ENCODE measurements around the gene ABLIM2. TPM values are rescaled to one million over a fixed set of nuclear protein-coding genes. Genes with fewer than 3 reads are reported as not detected.
A peak's percentile ranks its signal among the peaks of the same experiment; 100 is the strongest.

ABLIM2 gene
- total and polyA plus RNA-seq, 10 of the 15 experiments (the other 5 are each of a cell fraction or from before 2014, with no cell fraction given): 0.03 to 0.15 (median 0.05) TPM; not detected in 7

DNA sequence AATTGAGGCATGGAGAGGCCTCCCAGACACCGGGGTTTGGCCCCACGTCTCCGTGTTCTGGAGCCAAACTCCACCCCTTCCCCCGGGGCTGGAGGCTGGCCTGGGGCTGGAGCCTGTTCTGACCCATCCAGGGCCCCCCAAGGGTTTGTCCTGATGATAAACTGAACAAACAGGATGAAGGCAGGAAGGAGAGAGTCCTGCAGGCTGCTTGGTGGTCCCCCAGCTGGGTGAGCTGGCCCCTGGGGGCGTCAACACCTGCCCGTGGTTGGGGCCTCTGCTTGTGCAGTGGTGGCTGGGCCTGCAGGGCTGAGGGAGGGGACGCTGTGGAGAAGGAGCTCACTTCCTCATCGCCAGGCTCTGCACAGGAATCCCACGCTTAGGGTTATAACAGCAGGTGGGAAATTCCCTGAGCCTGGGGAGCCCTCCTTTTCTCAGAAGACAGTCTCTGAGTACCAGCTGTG, 42.7 kb upstream of the ABLIM2 start (continued):
- TF ChIP-seq, protein P1, sequence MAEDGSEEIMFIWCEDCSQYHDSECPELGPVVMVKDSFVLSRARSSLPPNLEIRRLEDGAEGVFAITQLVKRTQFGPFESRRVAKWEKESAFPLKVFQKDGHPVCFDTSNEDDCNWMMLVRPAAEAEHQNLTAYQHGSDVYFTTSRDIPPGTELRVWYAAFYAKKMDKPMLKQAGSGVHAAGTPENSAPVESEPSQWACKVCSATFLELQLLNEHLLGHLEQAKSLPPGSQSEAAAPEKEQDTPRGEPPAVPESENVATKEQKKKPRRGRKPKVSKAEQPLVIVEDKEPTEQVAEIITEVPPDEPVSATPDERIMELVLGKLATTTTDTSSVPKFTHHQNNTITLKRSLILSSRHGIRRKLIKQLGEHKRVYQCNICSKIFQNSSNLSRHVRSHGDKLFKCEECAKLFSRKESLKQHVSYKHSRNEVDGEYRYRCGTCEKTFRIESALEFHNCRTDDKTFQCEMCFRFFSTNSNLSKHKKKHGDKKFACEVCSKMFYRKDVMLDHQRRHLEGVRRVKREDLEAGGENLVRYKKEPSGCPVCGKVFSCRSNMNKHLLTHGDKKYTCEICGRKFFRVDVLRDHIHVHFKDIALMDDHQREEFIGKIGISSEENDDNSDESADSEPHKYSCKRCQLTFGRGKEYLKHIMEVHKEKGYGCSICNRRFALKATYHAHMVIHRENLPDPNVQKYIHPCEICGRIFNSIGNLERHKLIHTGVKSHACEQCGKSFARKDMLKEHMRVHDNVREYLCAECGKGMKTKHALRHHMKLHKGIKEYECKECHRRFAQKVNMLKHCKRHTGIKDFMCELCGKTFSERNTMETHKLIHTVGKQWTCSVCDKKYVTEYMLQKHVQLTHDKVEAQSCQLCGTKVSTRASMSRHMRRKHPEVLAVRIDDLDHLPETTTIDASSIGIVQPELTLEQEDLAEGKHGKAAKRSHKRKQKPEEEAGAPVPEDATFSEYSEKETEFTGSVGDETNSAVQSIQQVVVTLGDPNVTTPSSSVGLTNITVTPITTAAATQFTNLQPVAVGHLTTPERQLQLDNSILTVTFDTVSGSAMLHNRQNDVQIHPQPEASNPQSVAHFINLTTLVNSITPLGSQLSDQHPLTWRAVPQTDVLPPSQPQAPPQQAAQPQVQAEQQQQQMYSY (CRISPR knock-in tag; IDR thresholded peaks at IDR 0.05): no peak
- TF ChIP-seq SMAD1 (IDR thresholded peaks at IDR 0.05; ENCODE audit: low read depth, partially characterized antibody) (no peak), NBN (IDR thresholded peaks at IDR 0.05) (peak; percentile 70), ZNF274 (IDR thresholded peaks at IDR 0.05; ENCODE audit: insufficient read depth, insufficient read length) (no peak), HDGF (IDR thresholded peaks at IDR 0.05) (no peak; the same call in 1 of the 2 replicates), RAD21 (IDR thresholded peaks at IDR 0.05; ENCODE audit: insufficient read depth, low read depth, low read length) (no peak), CEBPB (IDR thresholded peaks at IDR 0.05; ENCODE audit: borderline replicate concordance in 1 of 2, low read depth in 2 of 2, low read length in 2 of 2) (no peak), SUZ12 (IDR thresholded peaks at IDR 0.05; ENCODE audit: unreplicated experiment) (no peak), CREB1 (IDR thresholded peaks at IDR 0.05; ENCODE audit: low read depth) (no peak), RELB (IDR thresholded peaks at IDR 0.05; ENCODE audit: low read depth) (no peak; the same call in 1 of the 2 replicates), NRF1 (conservative IDR thresholded peaks at IDR 0.05; ENCODE audit: low read depth, low read length) (no peak), ZZZ3 (IDR thresholded peaks at IDR 0.05; ENCODE audit: control insufficient read depth, insufficient read length, low read depth) (no peak), ZNF622 (IDR thresholded peaks at IDR 0.05) (no peak)
- TF ChIP-seq, protein P2, sequence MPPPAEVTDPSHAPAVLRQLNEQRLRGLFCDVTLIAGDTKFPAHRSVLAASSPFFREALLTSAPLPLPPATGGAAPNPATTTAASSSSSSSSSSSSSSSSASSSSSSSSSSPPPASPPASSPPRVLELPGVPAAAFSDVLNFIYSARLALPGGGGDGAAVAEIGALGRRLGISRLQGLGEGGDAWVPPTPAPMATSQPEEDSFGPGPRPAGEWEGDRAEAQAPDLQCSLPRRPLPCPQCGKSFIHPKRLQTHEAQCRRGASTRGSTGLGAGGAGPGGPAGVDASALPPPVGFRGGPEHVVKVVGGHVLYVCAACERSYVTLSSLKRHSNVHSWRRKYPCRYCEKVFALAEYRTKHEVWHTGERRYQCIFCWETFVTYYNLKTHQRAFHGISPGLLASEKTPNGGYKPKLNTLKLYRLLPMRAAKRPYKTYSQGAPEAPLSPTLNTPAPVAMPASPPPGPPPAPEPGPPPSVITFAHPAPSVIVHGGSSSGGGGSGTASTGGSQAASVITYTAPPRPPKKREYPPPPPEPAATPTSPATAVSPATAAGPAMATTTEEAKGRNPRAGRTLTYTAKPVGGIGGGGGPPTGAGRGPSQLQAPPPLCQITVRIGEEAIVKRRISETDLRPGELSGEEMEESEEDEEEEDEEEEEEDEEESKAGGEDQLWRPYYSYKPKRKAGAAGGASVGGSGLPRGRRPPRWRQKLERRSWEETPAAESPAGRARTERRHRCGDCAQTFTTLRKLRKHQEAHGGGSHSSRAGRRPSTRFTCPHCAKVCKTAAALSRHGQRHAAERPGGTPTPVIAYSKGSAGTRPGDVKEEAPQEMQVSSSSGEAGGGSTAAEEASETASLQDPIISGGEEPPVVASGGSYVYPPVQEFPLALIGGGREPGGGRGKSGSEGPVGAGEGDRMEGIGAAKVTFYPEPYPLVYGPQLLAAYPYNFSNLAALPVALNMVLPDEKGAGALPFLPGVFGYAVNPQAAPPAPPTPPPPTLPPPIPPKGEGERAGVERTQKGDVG (CRISPR knock-in tag; IDR thresholded peaks at IDR 0.05): no peak
- TF ChIP-seq, protein P3, sequence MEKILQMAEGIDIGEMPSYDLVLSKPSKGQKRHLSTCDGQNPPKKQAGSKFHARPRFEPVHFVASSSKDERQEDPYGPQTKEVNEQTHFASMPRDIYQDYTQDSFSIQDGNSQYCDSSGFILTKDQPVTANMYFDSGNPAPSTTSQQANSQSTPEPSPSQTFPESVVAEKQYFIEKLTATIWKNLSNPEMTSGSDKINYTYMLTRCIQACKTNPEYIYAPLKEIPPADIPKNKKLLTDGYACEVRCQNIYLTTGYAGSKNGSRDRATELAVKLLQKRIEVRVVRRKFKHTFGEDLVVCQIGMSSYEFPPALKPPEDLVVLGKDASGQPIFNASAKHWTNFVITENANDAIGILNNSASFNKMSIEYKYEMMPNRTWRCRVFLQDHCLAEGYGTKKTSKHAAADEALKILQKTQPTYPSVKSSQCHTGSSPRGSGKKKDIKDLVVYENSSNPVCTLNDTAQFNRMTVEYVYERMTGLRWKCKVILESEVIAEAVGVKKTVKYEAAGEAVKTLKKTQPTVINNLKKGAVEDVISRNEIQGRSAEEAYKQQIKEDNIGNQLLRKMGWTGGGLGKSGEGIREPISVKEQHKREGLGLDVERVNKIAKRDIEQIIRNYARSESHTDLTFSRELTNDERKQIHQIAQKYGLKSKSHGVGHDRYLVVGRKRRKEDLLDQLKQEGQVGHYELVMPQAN (conservative IDR thresholded peaks at IDR 0.05): peak; percentile 46
